Mucosa of stomach (tissue), 1 donor: Measurements from ENCODE around the gene RABEP2.

ENCODE experiments used
- H3K27me3 ChIP-seq: one replicate; pipeline ENCODE4 v1.7.0; 2013; ENCODE audit warnings: mild to moderate bottlenecking, low read length; ENCODE audit not compliant: control insufficient read depth, insufficient read depth
- H3K36me3 ChIP-seq: one replicate; pipeline ENCODE4 v1.7.0; 2013; ENCODE audit warnings: low read length; ENCODE audit not compliant: control insufficient read depth, insufficient read depth
- H3K4me1 ChIP-seq: one replicate; pipeline ENCODE4 v1.7.0; 2013; ENCODE audit warnings: mild to moderate bottlenecking, low read length; ENCODE audit not compliant: control insufficient read depth, insufficient read depth
- H3K4me3 ChIP-seq: one replicate; pipeline ENCODE4 v1.7.0; 2013; ENCODE audit warnings: low read length
- H3K9ac ChIP-seq: one replicate; pipeline ENCODE4 v1.7.0; 2013; ENCODE audit warnings: mild to moderate bottlenecking, low read length, moderate library complexity
- H3K9me3 ChIP-seq: one replicate; pipeline ENCODE4 v1.7.0; 2013; ENCODE audit warnings: mild to moderate bottlenecking, low read length, moderate library complexity; ENCODE audit not compliant: control insufficient read depth
- donor health status: Pancreatic carcinoma.

Gene RABEP2

DNA sequence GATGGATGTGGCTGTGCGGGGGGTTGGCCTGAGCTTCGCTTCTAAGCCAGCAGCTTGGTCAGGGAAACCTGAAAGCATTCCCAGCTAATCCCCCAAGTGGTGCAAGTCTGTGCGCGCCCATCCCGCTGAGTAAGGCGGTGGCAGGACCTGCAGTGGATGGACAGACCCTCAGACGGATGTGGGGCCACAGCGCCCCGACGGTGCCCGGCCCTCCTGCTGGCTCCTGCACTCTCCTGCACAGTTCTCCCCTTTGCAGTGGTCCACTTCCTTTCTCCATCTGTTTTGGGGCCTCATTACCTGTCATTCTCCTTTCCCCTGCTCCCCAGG, 44.5 kb downstream of the RABEP2 start:
- Histone ChIP-seq H3K9ac (no peak overlapping the region), H3K9me3 (no peaks in the 10 kb centered on the region), H3K27me3 (peaks cover 24% of the 10 kb centered on the region), H3K4me1 (peaks cover 13% of the 10 kb centered on the region), H3K4me3 (no peak overlapping the region), H3K36me3 (no peaks in the 10 kb centered on the region)

DNA sequence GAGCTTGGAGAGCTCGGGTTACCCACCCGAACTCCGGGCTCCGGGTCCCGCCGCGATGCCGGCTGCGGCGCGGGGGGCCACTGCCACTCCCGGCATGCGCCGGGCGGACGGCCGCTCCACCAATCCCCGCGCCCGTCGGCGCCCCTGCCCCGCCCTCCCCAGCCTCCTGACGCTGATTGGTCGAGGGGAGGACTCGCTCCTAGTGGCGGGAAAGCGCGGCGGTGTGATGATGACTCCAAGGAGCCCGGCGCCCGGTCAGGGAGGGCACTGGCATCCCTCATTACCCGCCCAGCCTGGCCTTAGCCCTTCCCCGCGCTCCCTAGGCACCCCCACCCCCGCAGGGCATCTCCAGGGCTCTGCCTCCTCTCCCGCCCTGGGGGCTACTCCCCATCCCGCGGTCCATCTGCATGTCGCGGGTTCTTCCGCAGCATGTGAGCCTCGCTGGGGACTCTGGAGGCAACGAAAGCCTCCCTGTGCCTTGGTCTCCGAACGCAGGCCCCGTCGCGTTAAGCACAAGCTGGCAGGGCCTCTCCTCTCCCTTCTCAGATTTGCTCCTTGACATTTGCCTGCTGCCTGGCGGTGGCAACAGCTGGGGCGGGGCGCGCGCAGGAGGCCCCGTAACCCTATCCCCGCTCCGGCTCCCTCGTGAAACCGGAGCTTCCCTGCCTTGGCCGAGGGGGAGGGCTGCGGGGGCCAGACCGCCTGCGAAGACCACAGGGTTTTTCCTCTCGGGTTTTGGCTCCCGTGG, 45.0 kb downstream of the RABEP2 start:
- Histone ChIP-seq H3K9me3 (no peaks in the 10 kb centered on the region), H3K4me1 (peaks cover 13% of the 10 kb centered on the region), H3K27me3 (peaks cover 24% of the 10 kb centered on the region), H3K9ac (peak overlapping the region; percentile 72), H3K4me3 (peak overlapping the region; percentile 63), H3K36me3 (no peaks in the 10 kb centered on the region)

DNA sequence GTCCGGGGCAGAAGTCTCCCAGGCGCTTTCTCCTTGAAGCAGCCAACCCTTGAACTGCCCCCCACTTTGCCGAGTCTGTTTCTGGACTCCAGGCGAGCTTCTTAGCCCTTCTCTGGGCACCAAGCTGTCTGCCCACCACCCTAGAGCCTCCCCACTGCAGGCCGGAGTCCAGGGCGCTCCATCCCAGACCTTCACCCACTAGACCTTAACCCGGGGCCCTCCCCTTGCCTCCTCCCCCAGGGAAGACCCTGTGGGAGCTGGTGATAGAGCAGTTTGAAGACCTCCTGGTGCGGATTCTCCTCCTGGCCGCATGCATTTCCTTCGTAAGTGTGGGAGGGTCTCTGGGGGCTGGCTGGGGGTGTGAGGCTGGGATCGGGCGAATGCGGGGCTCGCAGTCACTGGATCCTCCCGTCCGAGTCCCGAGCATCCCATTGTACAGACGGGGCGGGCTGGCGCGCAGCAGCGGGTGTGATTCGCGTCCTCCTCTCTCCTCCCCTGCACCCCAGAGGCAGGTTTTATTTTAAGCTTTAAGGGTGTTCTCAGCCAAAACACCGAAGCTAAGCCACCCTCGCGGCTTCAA, 45.7 kb downstream of the RABEP2 start:
- H3K4me1 ChIP-seq, result peaks cover 13% of the 10 kb centered on the region
- no peaks in the 10 kb centered on the region for H3K9me3 ChIP-seq
- H3K36me3 ChIP-seq, result no peaks in the 10 kb centered on the region
- H3K4me3 ChIP-seq, result peak overlapping the region; percentile 63
- H3K9ac ChIP-seq, result peak overlapping the region; percentile 72
- peaks cover 24% of the 10 kb centered on the region for H3K27me3 ChIP-seq

DNA sequence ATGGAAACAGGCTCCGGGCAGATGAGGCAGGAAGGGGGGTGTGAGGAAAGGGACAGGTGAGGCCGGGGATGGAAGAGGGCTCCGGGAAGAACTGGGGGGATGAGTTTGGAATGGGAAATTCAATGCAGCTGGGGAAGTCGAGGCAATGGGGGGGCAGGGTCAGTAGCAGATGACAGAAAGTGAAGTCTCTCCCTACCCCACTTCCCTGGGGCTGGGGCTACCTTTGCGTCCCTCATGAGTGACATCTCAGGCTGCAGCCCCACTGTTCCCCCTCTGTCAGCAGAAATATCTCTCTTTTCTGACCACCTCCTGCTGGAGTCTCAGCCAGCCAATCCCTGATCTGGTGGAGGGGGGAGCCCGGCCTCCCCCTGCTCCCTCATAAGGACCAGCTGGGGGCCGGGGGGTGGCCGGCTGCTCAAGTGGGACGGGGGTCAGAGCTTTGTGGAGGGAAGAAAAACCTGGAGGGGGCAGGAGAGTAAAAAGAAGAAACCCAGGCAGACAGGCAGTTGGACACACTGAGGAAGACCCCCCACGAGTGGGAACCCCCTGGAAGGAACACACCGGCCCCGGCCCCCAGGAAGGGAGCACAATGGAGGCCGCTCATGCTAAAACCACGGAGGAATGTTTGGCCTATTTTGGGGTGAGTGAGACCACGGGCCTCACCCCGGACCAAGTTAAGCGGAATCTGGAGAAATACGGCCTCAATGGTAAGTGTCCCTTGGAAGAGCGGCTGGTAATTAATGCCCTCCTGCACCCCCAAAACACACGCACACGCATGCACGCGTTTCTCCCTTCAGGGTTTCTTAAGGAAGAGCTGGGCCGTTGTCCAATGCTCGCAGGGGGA, 46.7 kb downstream of the RABEP2 start, which contains the start of gene ATP2A1:
TSS of gene ATP2A1 (plus strand) at position 406 of the 844 bp plus-strand sequence. CDS start at position 590, 184 bp downstream.
- H3K9me3 ChIP-seq, result no peaks in the 10 kb centered on the region
- H3K4me3 ChIP-seq, result peak within 1 kb of the TSS; percentile 63
- no peaks in the 10 kb centered on the region for H3K36me3 ChIP-seq
- peaks cover 13% of the 10 kb centered on the region for H3K4me1 ChIP-seq
- H3K9ac ChIP-seq, result peak within 1 kb of the TSS; percentile 72
- peaks cover 19% of the 10 kb centered on the region for H3K27me3 ChIP-seq

DNA sequence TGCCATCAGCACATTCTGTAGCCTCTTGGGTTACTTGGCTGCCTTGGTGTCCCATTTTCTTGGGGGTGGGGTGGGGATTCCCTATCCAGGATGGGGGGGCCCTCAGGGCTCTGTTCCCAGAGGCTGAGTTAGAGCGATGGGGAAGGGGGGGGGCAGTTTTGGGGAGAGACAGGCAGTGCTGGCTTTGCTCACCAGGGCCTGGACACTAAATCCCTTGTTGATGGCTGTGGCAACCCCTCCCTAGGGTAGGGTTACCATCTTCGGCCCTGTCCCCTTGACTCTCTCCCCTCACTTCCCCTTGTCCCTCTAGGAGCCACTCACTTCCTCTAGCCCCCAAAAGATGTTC, 47.4 kb downstream of the RABEP2 start:
- peaks cover 16% of the 10 kb centered on the region for H3K27me3 ChIP-seq
- H3K4me1 ChIP-seq, result peaks cover 13% of the 10 kb centered on the region
- H3K4me3 ChIP-seq, result no peak overlapping the region
- H3K9me3 ChIP-seq, result no peaks in the 10 kb centered on the region
- H3K9ac ChIP-seq, result no peak overlapping the region
- H3K36me3 ChIP-seq, result no peaks in the 10 kb centered on the region

DNA sequence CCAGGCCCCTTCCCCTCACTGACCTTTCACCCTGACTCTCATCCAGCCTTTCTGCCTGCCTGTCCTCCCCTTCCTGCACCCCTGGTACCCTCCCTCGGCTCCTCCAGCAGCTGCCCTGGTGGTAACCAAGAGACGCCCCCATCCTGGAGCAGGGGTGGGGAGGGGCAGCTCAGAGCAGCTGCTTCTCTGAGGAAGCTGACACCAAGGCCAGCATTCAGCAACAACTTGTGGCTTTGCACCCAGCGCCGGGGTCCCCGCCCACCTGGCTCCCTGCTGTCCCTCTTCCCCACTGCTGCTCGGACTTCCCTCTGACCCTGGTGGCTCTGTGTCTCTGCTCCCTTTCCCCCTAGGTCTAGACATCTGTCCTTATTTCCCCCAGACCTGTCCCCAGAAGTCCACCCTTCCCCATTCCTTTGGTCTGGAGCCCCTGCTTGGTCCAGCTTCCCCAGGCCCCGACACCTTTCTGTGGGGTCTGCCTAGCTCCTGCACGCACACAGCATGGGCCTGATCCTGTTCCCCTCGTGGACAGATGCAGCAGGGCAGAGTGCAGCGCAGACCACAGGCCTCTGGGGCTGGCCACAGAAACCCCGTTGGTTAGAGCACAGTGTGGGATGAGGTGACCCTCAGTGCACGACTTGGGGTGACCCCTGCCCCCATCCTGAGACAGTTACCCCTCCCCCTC, 47.9 kb downstream of the RABEP2 start:
- H3K9ac ChIP-seq, result no peak overlapping the region
- H3K27me3 ChIP-seq, result peaks cover 13% of the 10 kb centered on the region
- H3K4me3 ChIP-seq, result no peak overlapping the region
- peaks cover 13% of the 10 kb centered on the region for H3K4me1 ChIP-seq
- no peaks in the 10 kb centered on the region for H3K9me3 ChIP-seq
- H3K36me3 ChIP-seq, result no peaks in the 10 kb centered on the region

DNA sequence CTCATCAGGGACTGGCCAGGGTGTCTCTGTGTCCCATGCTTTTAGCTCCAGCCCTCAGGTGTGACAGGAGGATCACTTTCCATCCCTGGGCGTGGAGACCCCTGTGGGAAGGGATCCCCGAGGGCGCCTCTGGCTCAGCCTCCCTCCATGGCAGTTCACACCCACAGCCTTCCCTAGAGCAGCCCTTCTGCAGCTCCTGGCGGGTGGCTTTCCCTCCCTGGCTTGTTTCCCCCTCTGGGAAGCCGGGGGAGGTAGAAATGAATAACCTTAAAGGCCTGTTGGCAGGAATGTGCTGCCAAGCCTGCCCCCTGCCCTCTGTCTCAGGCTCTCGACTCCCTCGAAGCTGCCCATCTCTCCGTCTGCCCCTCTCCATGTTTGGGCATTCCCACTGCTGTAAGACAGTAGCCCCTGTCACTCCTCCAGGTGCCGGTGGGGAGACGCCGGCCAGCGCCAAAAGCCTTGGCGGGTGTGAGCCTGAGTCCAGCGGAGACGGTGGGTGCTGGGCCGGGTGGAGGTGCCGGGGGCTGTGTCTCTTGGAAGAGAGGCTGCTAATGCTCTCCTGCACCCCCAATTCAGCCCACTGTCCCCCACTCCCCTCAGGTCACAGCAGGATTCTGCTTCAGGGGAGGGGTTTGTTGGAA, 48.9 kb downstream of the RABEP2 start:
- Histone ChIP-seq H3K9ac (peak overlapping the region; percentile 15), H3K9me3 (no peaks in the 10 kb centered on the region), H3K4me3 (no peak overlapping the region), H3K27me3 (peaks cover 12% of the 10 kb centered on the region), H3K36me3 (no peaks in the 10 kb centered on the region), H3K4me1 (peaks cover 13% of the 10 kb centered on the region)

DNA sequence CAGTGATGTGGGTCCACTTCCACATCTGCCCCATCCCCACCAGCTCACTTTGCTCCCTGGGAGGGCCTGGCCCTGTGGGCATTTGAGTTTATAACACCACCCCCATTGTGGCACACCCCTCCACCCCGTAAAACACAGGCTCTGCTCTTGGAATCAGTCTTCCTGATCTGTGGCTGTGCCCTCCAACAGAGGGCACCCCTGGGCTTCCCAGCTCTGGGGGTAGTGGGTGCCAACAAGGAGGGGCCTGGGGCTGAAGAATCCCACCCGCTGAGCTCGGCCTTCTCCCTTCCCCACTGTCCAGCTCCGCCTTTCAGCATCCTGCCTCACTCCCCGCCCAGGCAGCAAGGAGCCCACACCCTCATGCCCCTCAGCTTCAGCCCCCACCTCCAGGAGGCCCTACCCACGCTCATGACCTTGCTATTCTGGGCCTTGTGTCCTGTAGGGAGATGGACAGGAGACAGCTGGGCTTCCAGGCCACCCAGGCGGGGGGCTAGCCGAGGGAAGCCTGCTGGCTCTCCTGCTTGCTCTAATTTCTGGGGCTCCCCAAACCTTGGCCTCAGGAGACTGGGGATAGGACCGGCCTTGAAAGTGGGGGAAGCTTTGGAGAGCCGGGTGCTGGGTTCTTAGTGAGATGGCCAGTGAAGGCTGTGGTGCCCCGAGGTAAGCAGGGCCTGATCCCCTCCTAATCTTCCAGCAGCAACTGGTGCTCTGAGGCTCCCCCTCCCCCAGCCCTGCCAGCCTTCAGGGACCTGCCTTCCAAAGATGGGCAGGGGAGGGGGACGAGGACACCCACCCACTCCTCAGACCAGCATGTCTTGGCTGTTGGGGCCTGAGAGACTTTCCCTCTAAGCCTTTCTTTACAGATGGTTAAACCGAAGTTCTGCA, 49.7 kb downstream of the RABEP2 start:
- Histone ChIP-seq H3K9ac (no peak overlapping the region), H3K27me3 (peaks cover 4% of the 10 kb centered on the region), H3K4me3 (no peak overlapping the region), H3K9me3 (no peaks in the 10 kb centered on the region), H3K4me1 (peaks cover 12% of the 10 kb centered on the region), H3K36me3 (no peaks in the 10 kb centered on the region)

DNA sequence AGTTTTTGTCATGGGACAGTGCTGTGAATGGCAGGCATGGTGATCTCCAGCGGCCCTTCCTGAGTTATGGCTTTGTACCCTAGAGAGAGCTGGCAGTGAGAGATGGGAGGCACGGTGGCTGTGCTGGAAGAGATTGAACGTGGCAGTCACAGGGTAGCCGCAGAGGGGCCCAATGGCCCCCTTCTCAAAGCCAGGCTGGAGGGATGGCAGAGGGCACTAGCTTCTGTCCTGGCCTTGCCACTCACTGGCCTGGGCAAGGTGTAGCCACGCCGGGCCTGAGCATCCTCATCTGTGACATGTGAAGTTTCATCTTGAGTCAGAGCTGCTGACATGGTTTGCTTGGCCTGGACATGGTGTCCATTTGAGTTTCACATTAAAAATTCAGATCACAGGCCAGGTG, 50.6 kb downstream of the RABEP2 start:
- no peaks in the 10 kb centered on the region for H3K36me3 ChIP-seq
- H3K4me3 ChIP-seq, result no peak overlapping the region
- H3K4me1 ChIP-seq, result peaks cover 5% of the 10 kb centered on the region
- H3K27me3 ChIP-seq, result no peaks in the 10 kb centered on the region
- H3K9ac ChIP-seq, result no peak overlapping the region
- H3K9me3 ChIP-seq, result no peaks in the 10 kb centered on the region

DNA sequence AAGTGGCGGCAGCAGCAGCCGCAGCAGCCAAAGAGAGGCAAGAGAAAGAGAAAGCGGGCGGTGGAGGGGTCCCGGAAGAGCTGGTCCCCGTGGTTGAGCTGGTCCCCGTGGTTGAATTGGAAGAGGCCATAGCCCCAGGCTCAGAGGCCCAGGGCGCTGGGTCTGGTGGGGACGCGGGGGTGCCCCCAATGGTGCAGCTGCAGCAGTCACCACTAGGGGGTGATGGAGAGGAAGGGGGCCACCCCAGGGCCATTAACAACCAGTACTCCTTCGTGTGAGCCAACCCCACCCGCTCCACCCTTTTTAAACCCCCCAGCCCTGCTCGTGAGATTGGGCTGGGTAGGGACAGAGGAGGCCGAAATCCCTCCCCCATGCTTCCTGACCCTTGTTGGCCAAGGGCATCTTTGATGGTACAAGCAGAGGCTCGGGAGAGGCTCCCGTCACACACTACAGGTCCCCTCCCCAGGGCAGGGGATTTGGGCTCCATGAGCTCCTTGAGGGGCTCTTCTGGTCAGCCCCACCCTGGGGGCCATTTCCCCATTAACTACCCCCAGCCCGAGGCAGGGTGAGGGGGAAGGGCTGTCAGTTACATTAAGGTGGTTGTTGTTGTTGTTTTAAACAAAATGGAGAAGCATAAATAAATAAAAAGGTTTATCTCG, 51.4 kb downstream of the RABEP2 start:
- no peak overlapping the region for H3K9ac ChIP-seq
- H3K4me1 ChIP-seq, result no peaks in the 10 kb centered on the region
- H3K27me3 ChIP-seq, result no peaks in the 10 kb centered on the region
- no peak overlapping the region for H3K4me3 ChIP-seq
- no peaks in the 10 kb centered on the region for H3K9me3 ChIP-seq
- H3K36me3 ChIP-seq, result peaks cover 3% of the 10 kb centered on the region
